ENCODE data around the gene MIX23.

MIX23 gene

DNA sequence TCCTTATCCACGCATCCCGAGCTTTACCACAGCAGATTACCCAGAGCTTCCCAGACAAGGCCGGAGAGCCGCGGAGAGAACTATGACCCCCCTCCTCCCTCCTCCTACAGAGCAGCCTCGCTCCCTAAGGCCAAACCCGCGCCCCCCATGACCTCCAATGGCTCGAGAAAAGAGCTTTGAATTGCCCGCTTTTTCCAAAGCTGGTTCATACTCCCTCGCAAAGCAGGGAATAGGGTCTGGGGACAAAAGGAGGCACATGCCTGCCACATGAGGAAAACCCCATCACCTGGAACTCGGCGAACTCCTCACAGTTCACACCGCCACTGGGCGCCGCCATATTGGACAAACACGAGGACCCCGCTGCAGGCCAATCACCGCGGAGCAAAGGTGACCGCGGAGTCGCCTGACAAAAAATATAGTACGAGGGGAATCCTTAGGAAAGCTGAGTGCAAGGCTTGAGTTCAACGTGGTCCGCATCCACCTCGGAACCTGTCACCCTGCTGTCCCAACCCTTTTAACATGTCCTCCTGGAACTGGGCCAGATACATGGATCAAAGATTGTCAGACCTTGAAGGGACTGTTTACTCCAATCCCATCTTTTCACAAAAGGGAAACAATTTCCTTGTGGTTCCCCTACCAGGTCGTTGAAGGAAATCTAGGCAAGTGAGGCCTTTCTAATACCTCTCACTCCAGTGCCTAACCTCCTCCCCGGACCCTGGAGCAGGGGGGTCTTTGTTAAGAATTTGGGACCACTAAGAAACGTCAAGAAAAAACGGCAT lies at the start of gene MIX23:
Gene MIX23, minus strand, starts transcription at position 344 of the 779 bp plus-strand sequence. Its CDS starts 7 bp downstream, at position 337.
- no peak for TF ChIP-seq GATA1 (IDR thresholded peaks at IDR 0.05; ENCODE audit: low read depth, low read length)
- peak; percentile 50 for TF ChIP-seq POLR2A (IDR thresholded peaks at IDR 0.05; ENCODE audit: low read length)
- peak; percentile 88 to 91 for DNase-seq

DNA sequence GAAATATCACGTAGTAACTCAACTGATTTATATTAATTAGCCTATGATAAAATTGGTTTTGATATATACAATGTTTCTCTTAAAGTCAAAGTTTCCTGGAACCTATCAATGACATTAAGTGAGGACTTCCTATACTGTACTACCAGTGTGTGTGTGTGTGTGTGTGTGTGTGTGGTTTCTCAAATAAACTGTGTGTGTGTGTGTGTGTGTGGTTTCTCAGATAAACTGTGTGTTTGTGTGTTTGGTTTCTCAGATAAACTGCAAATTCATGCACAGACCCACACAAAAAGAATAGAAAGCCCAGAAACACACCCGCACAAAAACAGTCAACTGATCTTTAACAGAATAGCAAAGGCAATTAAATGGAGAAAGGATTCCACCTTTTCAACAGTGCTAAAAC lies 47.3 kb upstream of the MIX23 start:
- peak; percentile 26 to 46 for DNase-seq
- TF ChIP-seq GATA1 (IDR thresholded peaks at IDR 0.05; ENCODE audit: low read depth, low read length) (no peak), POLR2A (IDR thresholded peaks at IDR 0.05; ENCODE audit: low read length) (no peak)

DNA sequence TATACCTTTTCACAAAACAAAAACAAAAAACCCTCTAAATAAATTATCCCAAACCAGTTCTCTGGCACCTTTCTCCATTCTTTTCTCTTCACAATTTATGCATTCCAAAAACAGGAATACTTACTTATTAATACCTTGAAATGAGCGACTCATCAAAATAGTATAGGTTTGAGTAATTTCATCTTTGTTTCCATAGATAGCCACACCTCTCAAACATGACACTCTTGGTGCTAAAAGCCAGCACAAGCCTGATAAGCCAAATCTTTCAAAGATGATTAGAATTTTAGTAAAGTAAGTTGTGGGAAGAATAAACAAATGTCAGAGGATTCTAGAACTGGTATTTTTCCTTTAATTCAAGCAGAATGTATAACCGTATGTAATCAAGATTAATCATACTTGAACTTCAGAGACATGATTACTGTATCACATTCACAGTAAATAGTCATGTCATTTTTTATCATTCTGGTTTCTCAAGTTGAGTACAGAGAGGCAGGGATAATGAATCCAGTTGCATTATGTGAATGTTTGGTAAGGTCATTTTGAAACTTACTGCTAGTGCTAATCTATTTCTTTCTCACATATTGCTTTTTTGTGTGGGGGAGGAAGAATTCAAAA lies 44.9 kb upstream of the MIX23 start:
- TF ChIP-seq GATA1 (IDR thresholded peaks at IDR 0.05; ENCODE audit: low read depth, low read length) (no peak), POLR2A (IDR thresholded peaks at IDR 0.05; ENCODE audit: low read length) (no peak)

GRCh38 chr3:122421836-122422235 lies 38.8 kb upstream of the MIX23 start:
- TF ChIP-seq POLR2A (IDR thresholded peaks at IDR 0.05; ENCODE audit: low read length): no peak
- TF ChIP-seq GATA1 (IDR thresholded peaks at IDR 0.05; ENCODE audit: low read depth, low read length): no peak

More for the DNA sequence above, 44.9 kb upstream of the MIX23 start:
- peak in 1 of 2 experiments; percentile 22 for DNase-seq

GRCh38 chr3:122421101-122421500 lies 38.1 kb upstream of the MIX23 start:
- no peak for TF ChIP-seq GATA1 (IDR thresholded peaks at IDR 0.05; ENCODE audit: low read depth, low read length)
- no peak for TF ChIP-seq POLR2A (IDR thresholded peaks at IDR 0.05; ENCODE audit: low read length)
- no peak for DNase-seq

More at GRCh38 chr3:122421836-122422235, 38.8 kb upstream of the MIX23 start:
- DNase-seq: no peak

DNA sequence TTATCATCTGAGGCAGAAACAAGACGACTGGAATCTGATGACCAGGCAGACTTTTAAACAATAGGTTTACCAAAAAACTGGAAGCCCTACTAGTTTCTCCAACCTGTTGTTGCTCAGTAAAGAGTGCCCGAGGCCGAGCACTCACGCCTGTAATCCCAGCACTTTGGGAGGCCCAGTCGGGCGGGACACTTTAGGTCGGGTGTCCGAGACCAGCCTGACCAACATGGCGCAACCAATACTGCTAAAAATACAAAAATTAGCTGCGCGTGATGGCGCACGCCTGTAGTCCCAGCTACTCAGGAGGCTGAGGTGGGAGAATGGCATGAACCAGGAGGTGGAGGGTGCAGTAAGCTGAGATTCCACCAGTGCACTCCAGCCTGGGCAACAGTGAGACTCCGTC lies 33.9 kb upstream of the MIX23 start:
- TF ChIP-seq POLR2A (IDR thresholded peaks at IDR 0.05; ENCODE audit: low read length) (no peak), GATA1 (IDR thresholded peaks at IDR 0.05; ENCODE audit: low read depth, low read length) (no peak)
- DNase-seq: no peak

GRCh38 chr3:122415762-122416654 lies 33.0 kb upstream of the MIX23 start, which contains the start of gene WDR5B:
Gene WDR5B, minus strand, starts transcription at chr3:122416062. Its CDS starts 534 bp downstream, at chr3:122415528.
- no peak for TF ChIP-seq GATA1 (IDR thresholded peaks at IDR 0.05; ENCODE audit: low read depth, low read length)
- TF ChIP-seq POLR2A (IDR thresholded peaks at IDR 0.05; ENCODE audit: low read length): peak; percentile 99
- DNase-seq: no peak

- no peak for TF ChIP-seq POLR2A (IDR thresholded peaks at IDR 0.05; ENCODE audit: low read length)
- no peak for TF ChIP-seq GATA1 (IDR thresholded peaks at IDR 0.05; ENCODE audit: low read depth, low read length)
Measured at GRCh38 chr3:122415104-122415744, 32.2 kb upstream of the MIX23 start.

DNA sequence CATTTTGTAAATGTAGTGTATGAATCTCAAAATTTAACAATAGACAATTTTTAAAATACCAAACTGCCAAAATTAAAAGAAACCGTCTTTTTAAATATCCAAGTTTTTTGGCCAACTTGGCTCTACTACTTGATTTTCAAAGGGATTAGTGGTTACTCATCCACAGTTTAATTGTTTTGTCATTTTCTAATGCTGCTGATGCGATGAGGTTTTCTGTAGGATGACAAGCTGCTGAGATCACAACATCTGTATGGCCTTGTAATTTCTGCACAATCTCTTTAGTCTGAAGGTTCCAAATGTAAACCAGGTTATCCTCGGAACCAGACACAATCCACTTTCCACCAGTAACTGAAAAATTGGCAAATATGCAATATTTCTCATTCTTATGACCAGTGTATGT lies 31.4 kb upstream of the MIX23 start:
- TF ChIP-seq POLR2A (IDR thresholded peaks at IDR 0.05; ENCODE audit: low read length) (no peak), GATA1 (IDR thresholded peaks at IDR 0.05; ENCODE audit: low read depth, low read length) (no peak)

More at GRCh38 chr3:122415104-122415744, 32.2 kb upstream of the MIX23 start:
- no peak for DNase-seq

DNA sequence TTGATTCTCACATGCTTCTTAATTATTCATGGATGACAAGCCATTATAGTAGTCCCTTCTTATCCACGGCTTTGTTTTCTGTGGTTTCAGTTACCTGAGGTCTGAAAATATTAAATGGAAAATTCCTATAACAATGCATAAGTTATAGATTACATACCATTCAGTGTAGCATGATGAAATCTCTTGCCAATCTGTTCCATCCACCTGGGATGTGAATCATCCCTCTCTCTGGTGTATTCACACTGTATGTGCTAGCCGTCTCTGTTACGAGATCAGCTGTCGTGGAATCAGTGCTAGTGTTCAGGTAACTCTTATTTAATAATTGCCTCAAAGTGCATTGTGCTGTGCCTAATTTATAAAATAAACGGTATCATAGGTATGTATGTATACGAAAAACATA lies 27.6 kb upstream of the MIX23 start:
- TF ChIP-seq POLR2A (IDR thresholded peaks at IDR 0.05; ENCODE audit: low read length) (no peak), GATA1 (IDR thresholded peaks at IDR 0.05; ENCODE audit: low read depth, low read length) (no peak)
- DNase-seq: no peak

More for the DNA sequence above, 31.4 kb upstream of the MIX23 start:
- DNase-seq: no peak

DNA sequence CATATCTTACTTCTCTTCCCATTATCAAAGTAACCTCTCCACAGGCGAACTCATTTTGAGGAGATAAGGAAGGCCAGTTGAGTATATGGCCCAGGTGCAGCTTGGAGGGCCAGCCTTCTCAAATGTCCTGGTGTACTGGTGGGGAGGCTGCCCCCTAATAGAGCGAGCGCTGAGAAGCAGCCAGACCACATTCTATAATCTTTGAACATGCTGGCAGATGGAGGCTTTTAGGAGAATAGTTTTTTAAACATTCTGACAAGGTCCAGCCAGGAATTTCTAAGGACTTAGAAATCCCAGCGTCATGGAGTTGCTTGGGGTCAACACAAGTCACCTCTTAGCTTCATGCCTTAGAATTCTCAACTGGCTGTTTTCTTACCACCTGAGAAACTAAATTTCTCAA lies 27.1 kb upstream of the MIX23 start:
- no peak for TF ChIP-seq GATA1 (IDR thresholded peaks at IDR 0.05; ENCODE audit: low read depth, low read length)
- no peak for TF ChIP-seq POLR2A (IDR thresholded peaks at IDR 0.05; ENCODE audit: low read length)
- DNase-seq: no peak

DNA sequence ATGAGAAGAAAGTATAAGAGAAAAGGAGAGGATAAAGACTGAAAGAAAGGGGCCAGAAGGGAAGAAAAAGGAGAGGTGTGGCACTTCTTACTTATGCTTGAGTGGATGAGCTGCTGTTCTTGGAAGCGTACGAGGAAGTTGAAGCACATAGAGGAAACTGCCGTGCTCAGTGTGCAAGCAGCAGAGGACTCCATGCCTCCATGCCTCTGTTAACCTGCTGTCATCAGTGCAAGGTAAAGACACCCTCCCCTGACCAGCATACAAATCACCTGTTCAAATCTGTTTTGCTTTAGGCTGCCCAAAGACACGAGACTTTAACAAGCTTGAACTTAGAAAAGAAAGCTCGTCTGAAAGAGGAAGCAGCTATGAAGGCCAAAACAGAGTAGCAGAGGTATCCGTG lies 26.4 kb upstream of the MIX23 start:
- no peak for DNase-seq
- TF ChIP-seq GATA1 (IDR thresholded peaks at IDR 0.05; ENCODE audit: low read depth, low read length) (no peak), POLR2A (IDR thresholded peaks at IDR 0.05; ENCODE audit: low read length) (no peak)

- DNase-seq: no peak
- TF ChIP-seq GATA1 (IDR thresholded peaks at IDR 0.05; ENCODE audit: low read depth, low read length): no peak
- no peak for TF ChIP-seq POLR2A (IDR thresholded peaks at IDR 0.05; ENCODE audit: low read length)
Measured at GRCh38 chr3:122407946-122408345, 24.9 kb upstream of the MIX23 start.
